HG02852 (cell line): ENCODE data around the gene SEMA3F.
"Not testable (repeated sequence)": the region's sequence is repeated elsewhere in the genome, so short reads cannot be mapped to it uniquely, and the experiment has no call there.

Experiments used
- ATAC-seq: cut with Tn5 transposase; IDR thresholded peaks from one replicate; pipeline ENCODE4 v1.9.1; 2021; ENCODE audit warnings: mild to moderate bottlenecking, moderate library complexity; ENCODE audit not compliant: unreplicated experiment

The SEMA3F gene

GRCh38 chr3:50228184-50228763 lies 73.2 kb downstream of the SEMA3F start:
- not testable (repeated sequence) for ATAC-seq

- ATAC-seq, result no peak
These were observed 74.4 kb downstream of the SEMA3F start for GRCh38 chr3:50229490-50229889.

GRCh38 chr3:50230104-50230793 lies 75.1 kb downstream of the SEMA3F start:
- ATAC-seq, result no peak

- ATAC-seq, result no peak
These were observed 75.6 kb downstream of the SEMA3F start for GRCh38 chr3:50230794-50231125.

- ATAC-seq, result no peak
These were observed 76.5 kb downstream of the SEMA3F start for GRCh38 chr3:50231581-50231980.

DNA sequence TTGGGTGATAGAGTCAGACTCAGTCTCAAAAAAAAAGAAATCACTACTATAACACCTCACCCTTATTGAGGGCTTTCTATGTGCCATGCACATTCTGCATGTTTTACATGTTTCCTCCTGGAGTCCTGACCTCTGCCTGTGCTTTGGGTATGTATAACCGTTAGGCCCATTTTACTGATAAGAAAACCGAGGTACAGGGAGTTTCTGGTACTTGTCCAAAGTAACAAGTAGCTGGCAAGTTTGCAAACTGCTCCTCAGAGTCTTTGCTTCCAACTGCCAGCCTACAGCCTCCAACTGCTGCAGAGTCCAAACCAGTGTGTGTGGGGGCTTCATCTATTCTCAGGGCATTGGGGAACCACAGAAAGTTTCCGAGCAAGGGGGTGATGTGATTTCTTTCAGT lies 77.2 kb downstream of the SEMA3F start:
- ATAC-seq, result no peak

DNA sequence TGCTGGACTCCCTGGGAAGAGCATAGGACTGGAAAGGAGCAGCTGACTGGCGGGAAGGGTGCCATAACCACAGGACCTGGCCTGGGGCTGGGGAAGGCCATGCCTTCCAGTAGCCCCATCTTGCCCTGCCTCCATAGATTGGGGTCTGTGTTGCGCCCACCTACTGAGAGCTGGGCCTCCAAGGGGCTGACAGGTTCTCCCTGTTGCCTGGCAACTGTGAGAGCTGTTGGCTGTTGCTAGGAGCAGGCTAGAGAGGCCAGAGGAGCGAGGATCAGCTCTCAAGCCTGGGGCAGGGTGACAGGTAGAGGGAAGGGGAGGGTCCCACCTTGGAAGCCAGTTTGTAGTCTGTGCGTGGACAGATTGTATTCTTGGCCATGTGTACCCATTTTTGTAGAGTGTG lies 78.1 kb downstream of the SEMA3F start:
- ATAC-seq, result no peak

DNA sequence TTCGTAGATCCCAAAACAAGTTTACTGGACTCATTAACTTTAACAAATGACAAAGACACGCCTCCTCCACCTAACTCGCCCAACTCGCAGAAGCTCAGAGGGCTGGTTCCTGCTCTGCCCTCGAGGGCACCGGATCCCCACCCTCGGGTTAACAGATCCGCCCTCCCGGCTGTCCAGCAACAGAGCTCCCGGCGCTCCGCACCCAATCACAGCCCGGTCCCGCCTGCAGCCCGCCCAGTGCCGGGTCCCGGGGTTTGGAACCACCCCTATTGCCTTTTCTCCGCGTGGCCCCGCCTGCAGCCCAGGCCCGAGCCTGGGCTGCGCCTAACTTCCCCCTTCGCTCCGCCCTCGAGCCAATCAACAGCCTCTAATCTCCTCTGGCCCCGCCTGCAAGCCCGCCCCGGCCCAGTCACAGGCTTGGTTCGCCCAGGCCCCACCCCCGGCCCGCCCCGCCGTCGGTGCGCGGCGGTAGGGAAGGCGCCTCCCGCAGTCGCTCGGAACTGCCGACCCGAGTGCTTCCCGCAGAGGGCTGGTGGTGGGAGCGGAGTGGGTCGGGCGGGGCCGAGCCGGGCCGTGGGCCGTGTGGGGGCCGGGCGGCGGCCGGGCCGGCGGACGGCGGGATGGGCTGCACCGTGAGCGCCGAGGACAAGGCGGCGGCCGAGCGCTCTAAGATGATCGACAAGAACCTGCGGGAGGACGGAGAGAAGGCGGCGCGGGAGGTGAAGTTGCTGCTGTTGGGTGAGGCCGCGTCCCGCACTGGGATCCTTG lies 80.8 kb downstream of the SEMA3F start, which contains the start of gene GNAI2:
Gene GNAI2, plus strand, starts transcription at position 489 of the 768 bp plus-strand sequence. Its CDS starts 132 bp downstream, at position 621.
- ATAC-seq, result peak; percentile 93

- no peak for ATAC-seq
These were observed 81.5 kb downstream of the SEMA3F start for GRCh38 chr3:50236484-50237132.

GRCh38 chr3:50237133-50237651 lies 82.1 kb downstream of the SEMA3F start:
- no peak for ATAC-seq

- ATAC-seq, result peak; percentile 31
These were observed 82.8 kb downstream of the SEMA3F start for GRCh38 chr3:50237754-50238548.

DNA sequence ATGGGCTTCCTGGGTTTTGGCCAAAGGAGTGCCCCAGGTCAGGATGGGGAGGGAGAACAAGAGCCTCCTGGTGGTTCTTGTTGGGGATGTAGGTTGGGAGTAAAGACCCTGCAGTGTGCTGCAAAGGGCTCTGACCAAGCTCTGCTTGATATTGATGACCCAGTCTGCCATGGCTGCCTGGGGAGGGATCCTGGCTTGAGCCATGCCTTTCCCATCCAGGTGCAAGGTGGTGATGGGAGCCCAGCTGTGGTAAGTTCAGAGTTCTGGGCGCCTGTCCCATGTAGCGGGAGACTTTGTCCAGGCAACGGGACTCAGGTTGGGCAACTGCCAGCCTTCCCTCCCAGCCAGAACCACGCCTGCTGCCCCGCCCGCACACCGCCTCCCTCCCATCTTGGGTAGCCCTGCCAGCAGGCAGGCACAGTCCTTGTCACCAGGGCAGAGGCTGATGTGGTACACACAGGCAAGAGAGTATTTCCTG lies 83.5 kb downstream of the SEMA3F start:
- no peak for ATAC-seq
